NCI-H460 (cell line): Measurements from ENCODE around the gene DPAGT1. TPM values are rescaled to one million over a fixed set of nuclear protein-coding genes. Genes with fewer than 3 reads are reported as not detected.
A peak's percentile ranks its signal among the peaks of the same experiment; 100 is the strongest.
"Not testable (repeated sequence)": the region's sequence is repeated elsewhere in the genome, so short reads cannot be mapped to it uniquely, and the experiment has no call there.

ENCODE experiments used
- DNase-seq: peaks from one replicate; pipeline ENCODE4 v3.0.0-alpha.2; 2016; ENCODE audit warnings: low read depth; ENCODE audit errors: extremely low read depth
- total RNA-seq: library from RNA; depleted of rRNA; stranded (reverse); fragments of >200 nt; shearing (Covaris generic); gene quantifications from 2 replicates; pipeline ENCODE4 v1.2.3, GENCODE V29; 2014

DPAGT1 gene
- total RNA-seq, 1 experiment from 2014 or later, result 44.0 TPM

- DNase-seq, result no peak
These were observed 14.9 kb upstream of the DPAGT1 start for GRCh38 chr11:119116601-119117000.

- DNase-seq, result no peak
These were observed 14.6 kb upstream of the DPAGT1 start for GRCh38 chr11:119116235-119116594.

GRCh38 chr11:119115484-119116234, 14.0 kb upstream of the DPAGT1 start:
- no peak for DNase-seq

DNA sequence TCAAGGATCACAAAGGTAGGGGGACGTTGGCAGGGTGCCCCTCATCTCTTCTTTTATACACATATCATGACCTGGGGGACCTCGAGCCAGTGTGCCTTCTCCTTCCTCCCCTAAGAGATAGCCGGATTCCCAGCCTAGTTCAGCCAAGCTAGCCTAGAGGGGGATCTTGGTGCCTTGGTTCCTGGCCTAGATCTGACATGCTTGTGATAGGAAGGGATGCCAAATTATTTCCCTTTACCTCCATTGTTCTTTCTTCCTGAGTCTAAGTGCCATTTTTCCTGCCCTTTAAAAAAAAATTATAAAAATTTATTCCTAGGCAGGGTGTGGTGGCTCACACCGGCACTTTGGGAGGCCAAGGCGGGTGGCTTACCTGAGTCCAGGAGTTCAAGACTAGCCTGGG, 12.7 kb upstream of the DPAGT1 start:
- DNase-seq, result no peak

DNA sequence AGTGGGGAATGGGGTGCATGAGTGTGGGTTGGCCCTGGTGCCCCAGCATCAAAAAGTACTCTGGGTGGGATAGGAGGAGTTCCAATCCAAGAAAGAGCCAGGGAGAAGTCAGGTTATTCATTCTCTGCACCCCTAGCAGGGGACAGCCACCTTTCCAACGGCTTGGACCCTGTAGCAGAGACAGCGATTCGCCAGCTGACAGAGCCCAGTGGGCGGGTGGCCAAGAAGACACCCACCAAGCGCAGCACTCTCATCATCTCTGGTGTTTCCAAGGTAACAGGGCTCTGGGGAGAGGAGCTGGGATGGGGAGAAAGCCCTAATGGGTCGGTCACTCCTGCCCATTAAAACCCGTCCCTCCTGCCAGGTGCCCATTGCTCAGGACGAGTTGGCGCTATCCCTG, 12.1 kb upstream of the DPAGT1 start:
- no peak for DNase-seq

DNA sequence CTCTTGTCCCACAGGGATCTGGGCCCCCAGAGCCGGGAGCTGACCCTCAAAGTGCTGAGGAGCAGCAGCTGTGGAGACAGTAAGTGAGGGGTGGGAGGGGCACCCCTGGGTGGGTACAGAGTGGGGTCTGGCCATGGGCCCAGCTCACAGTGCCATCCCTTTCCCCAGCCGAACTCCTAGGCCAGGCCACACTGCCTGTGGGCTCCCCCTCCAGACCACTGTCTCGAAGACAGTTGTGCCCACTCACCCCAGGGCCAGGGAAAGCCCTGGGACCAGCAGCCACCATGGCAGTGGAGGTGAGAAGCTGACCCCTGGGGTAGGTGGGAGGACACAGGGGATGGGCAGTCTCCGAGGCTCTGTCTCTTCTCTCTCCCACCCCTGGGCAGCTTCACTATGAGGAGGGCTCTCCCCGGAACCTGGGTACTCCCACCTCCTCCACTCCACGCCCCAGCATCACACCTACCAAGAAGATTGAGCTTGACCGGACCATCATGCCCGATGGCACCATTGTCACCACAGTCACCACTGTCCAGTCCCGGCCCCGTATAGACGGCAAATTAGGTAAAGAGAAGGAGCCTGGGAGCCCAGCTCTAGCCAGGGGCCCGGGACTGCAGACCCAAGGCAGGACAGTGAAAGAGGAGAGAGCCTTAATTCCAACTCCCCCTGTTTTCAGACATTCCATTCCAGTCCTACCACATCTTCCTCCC, 10.8 kb upstream of the DPAGT1 start:
- DNase-seq, result no peak

DNA sequence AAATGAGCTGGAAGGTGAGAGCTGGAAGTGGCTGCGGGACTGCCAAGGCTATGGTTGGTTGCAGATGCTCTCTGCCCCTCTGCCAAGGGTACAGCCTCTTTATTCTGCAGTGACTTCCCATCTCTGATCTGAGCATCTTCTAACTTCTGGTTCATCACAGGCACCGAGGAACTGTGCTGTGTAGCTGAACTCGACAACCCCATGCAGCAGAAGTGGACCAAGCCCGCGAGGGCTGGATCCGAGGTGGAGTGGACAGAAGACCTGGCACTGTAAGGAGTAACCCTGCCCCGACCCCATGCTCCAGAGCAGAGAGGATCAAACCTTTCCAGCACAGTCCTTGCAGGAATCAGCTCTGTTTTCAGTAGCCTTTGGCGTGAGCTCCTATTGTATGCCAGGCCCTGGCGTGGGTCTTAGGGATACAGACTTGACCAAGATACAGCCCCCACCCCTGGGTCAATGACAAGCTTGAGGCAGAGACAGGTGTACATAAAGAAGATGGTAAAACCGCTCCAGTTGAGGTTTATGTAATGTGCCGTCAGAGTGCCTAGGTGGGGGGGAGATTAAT, 9.8 kb upstream of the DPAGT1 start:
- no peak for DNase-seq

DNA sequence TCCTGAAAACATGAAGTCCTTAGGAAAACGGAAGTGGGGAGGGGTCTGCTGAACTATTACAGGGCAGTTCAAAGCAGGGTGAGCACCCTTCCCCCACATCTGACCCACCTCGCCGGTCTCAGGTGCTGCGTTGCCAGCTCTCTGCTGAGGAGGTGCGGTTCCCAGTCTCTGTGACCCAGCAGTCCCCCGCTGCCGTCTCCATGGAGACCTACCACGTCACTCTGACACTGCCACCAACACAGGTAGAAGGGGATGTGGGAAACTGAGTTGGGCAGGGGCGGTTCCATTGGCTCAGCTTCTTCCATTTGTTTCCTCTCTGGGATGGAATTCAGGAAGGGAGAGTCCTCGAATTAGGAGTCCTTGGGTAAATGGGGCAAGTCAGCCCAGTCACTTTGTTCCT, 8.8 kb upstream of the DPAGT1 start:
- no peak for DNase-seq

GRCh38 chr11:119109843-119110242, 8.2 kb upstream of the DPAGT1 start:
- no peak for DNase-seq

DNA sequence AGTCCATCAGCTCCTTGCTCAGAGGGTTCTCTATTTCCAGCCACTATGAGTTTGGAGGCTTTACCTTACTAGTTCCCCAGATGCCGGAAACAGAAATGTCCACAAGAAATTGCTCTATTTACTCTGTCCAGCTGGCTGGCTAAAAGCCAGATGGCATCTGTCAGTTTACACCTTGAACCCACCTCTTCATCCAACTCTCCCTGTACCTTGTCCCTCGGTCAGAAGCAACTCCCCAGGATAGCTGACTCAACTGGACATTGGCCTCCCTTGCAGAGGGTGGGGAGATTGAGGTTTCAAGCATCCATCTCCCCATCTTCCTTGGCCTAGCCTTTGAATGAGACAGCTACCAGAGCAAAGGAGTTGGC, 7.2 kb upstream of the DPAGT1 start:
- no peak for DNase-seq

GRCh38 chr11:119108146-119108856, 6.6 kb upstream of the DPAGT1 start:
- DNase-seq, result no peak

DNA sequence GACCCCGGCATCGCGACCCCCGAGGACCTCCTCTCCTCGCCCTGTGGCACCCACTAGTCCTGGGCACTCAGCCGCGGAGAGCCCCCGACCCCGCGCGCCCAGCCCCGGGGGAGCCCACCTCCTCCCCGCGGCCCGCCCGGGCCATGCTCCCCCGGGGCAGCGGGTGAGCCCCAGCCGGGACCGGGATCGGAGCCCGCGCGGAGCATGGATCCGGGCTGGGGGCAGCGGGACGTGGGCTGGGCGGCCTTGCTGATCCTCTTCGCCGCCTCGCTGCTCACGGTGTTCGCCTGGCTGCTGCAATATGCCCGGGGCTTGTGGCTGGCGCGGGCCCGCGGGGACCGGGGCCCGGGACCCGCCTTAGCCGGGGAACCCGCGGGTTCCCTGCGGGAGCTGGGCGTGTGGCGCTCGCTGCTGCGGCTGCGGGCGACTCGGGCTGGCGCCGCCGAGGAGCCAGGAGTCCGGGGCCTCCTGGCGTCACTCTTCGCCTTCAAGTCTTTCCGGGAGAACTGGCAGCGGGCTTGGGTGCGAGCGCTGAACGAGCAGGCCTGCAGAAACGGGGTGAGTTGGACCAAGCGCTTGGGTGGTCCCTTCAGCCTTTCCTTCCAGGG, 6.0 kb upstream of the DPAGT1 start:
- DNase-seq, result no peak

GRCh38 chr11:119106564-119107537, 5.2 kb upstream of the DPAGT1 start, which contains the start of gene C2CD2L:
Gene C2CD2L, plus strand, starts transcription at chr11:119107344. Its CDS starts 398 bp downstream, at chr11:119107742.
- peak; percentile 77 for DNase-seq

GRCh38 chr11:119103793-119104192, 2.1 kb upstream of the DPAGT1 start:
- DNase-seq, result no peak

DNA sequence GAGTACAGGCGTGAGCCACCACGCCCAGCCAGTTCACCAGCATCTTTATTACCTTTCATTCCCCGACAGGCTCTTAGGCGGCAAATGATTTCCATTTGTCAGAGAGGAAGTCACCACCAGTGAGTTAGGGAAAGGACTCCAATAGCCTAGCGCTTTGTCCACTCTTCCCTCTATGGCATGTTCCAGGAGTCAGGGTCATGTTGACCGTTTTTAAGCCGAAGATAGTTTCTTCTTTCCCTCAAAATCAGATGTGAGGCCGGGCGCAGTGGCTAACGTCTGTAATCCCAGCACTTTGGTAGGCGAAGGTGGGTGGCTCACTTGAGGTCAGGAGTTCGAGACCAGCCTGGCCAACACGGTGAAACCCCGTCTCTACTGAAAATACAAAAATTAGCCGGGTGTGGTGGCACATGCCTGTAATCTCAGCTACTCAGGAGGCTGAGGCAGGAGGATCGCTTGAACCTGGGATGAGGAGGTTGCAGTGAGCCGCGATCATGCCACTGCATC, 1.6 kb upstream of the DPAGT1 start:
- not testable (repeated sequence) for DNase-seq

GRCh38 chr11:119100994-119101758, 477 bp downstream of the DPAGT1 start:
- DNase-seq, result no peak

GRCh38 chr11:119100246-119100970, 1.2 kb downstream of the DPAGT1 start:
- DNase-seq, result peak; percentile 46

GRCh38 chr11:119099711-119100110, 1.9 kb downstream of the DPAGT1 start:
- DNase-seq, result no peak
